Mucosa of stomach (tissue), 1 donor: ENCODE data around the gene DLG2.

ENCODE experiments used
- H3K27me3 ChIP-seq: one replicate; pipeline ENCODE4 v1.7.0; 2013; ENCODE audit warnings: mild to moderate bottlenecking, low read length; ENCODE audit not compliant: control insufficient read depth, insufficient read depth
- H3K36me3 ChIP-seq: one replicate; pipeline ENCODE4 v1.7.0; 2013; ENCODE audit warnings: low read length; ENCODE audit not compliant: control insufficient read depth, insufficient read depth
- H3K4me1 ChIP-seq: one replicate; pipeline ENCODE4 v1.7.0; 2013; ENCODE audit warnings: mild to moderate bottlenecking, low read length; ENCODE audit not compliant: control insufficient read depth, insufficient read depth
- H3K4me3 ChIP-seq: one replicate; pipeline ENCODE4 v1.7.0; 2013; ENCODE audit warnings: low read length
- H3K9ac ChIP-seq: one replicate; pipeline ENCODE4 v1.7.0; 2013; ENCODE audit warnings: mild to moderate bottlenecking, low read length, moderate library complexity
- H3K9me3 ChIP-seq: one replicate; pipeline ENCODE4 v1.7.0; 2013; ENCODE audit warnings: mild to moderate bottlenecking, low read length, moderate library complexity; ENCODE audit not compliant: control insufficient read depth
- donor health status: Pancreatic carcinoma.

The DLG2 gene

GRCh38 chr11:83662494-83662893 lies 1964.7 kb downstream of the DLG2 start:
- Histone ChIP-seq H3K4me1 (no peaks in the 10 kb centered on the region), H3K27me3 (no peaks in the 10 kb centered on the region), H3K9me3 (no peaks in the 10 kb centered on the region), H3K4me3 (no peak overlapping the region), H3K36me3 (no peaks in the 10 kb centered on the region), H3K9ac (no peak overlapping the region)

- Histone ChIP-seq H3K36me3 (no peaks in the 10 kb centered on the region), H3K9ac (no peak overlapping the region), H3K4me3 (no peak overlapping the region), H3K4me1 (no peaks in the 10 kb centered on the region), H3K27me3 (no peaks in the 10 kb centered on the region), H3K9me3 (no peaks in the 10 kb centered on the region)
Observed at GRCh38 chr11:83661491-83662350, 1965.4 kb downstream of the DLG2 start.

GRCh38 chr11:83659466-83659865 lies 1967.7 kb downstream of the DLG2 start:
- Histone ChIP-seq H3K4me3 (no peak overlapping the region), H3K4me1 (no peaks in the 10 kb centered on the region), H3K9me3 (no peaks in the 10 kb centered on the region), H3K36me3 (no peaks in the 10 kb centered on the region), H3K27me3 (no peaks in the 10 kb centered on the region), H3K9ac (no peak overlapping the region)

GRCh38 chr11:83656796-83657330 lies 1970.3 kb downstream of the DLG2 start:
- Histone ChIP-seq H3K4me1 (no peaks in the 10 kb centered on the region), H3K36me3 (no peaks in the 10 kb centered on the region), H3K4me3 (no peak overlapping the region), H3K27me3 (no peaks in the 10 kb centered on the region), H3K9ac (no peak overlapping the region), H3K9me3 (no peaks in the 10 kb centered on the region)

- Histone ChIP-seq H3K36me3 (no peaks in the 10 kb centered on the region), H3K4me1 (no peaks in the 10 kb centered on the region), H3K4me3 (no peak overlapping the region), H3K27me3 (no peaks in the 10 kb centered on the region), H3K9me3 (no peaks in the 10 kb centered on the region), H3K9ac (no peak overlapping the region)
Observed at GRCh38 chr11:83655976-83656375, 1971.2 kb downstream of the DLG2 start.

- no peak overlapping the region for H3K9ac ChIP-seq
Observed at GRCh38 chr11:83649528-83649855, 1977.7 kb downstream of the DLG2 start.

GRCh38 chr11:83648610-83649527 lies 1978.3 kb downstream of the DLG2 start:
- Histone ChIP-seq H3K27me3 (no peaks in the 10 kb centered on the region), H3K4me3 (no peak overlapping the region), H3K4me1 (peaks cover 9% of the 10 kb centered on the region), H3K9me3 (no peaks in the 10 kb centered on the region), H3K9ac (no peak overlapping the region), H3K36me3 (no peaks in the 10 kb centered on the region)

More at GRCh38 chr11:83649528-83649855, 1977.7 kb downstream of the DLG2 start:
- Histone ChIP-seq H3K4me3 (no peak overlapping the region), H3K9me3 (no peaks in the 10 kb centered on the region), H3K27me3 (no peaks in the 10 kb centered on the region), H3K4me1 (peaks cover 9% of the 10 kb centered on the region), H3K36me3 (no peaks in the 10 kb centered on the region)

- Histone ChIP-seq H3K27me3 (no peaks in the 10 kb centered on the region), H3K36me3 (no peaks in the 10 kb centered on the region), H3K4me3 (no peak overlapping the region), H3K9me3 (no peaks in the 10 kb centered on the region), H3K9ac (no peak overlapping the region), H3K4me1 (peaks cover 9% of the 10 kb centered on the region)
Observed at GRCh38 chr11:83645561-83645960, 1981.6 kb downstream of the DLG2 start.

GRCh38 chr11:83643115-83643514 lies 1984.0 kb downstream of the DLG2 start:
- Histone ChIP-seq H3K27me3 (no peaks in the 10 kb centered on the region), H3K9ac (no peak overlapping the region), H3K4me3 (no peak overlapping the region), H3K9me3 (no peaks in the 10 kb centered on the region), H3K4me1 (no peaks in the 10 kb centered on the region), H3K36me3 (no peaks in the 10 kb centered on the region)

- Histone ChIP-seq H3K9ac (no peak overlapping the region), H3K9me3 (no peaks in the 10 kb centered on the region), H3K27me3 (no peaks in the 10 kb centered on the region), H3K36me3 (no peaks in the 10 kb centered on the region), H3K4me3 (no peak overlapping the region), H3K4me1 (no peaks in the 10 kb centered on the region)
Observed at GRCh38 chr11:83642500-83642899, 1984.6 kb downstream of the DLG2 start.

GRCh38 chr11:83641511-83641910 lies 1985.6 kb downstream of the DLG2 start:
- no peaks in the 10 kb centered on the region for H3K9me3 ChIP-seq
- no peaks in the 10 kb centered on the region for H3K27me3 ChIP-seq
- no peak overlapping the region for H3K4me3 ChIP-seq
- H3K36me3 ChIP-seq: no peaks in the 10 kb centered on the region
- no peak overlapping the region for H3K9ac ChIP-seq
- no peaks in the 10 kb centered on the region for H3K4me1 ChIP-seq
